ENCODE results near the gene MBOAT7.

DNA sequence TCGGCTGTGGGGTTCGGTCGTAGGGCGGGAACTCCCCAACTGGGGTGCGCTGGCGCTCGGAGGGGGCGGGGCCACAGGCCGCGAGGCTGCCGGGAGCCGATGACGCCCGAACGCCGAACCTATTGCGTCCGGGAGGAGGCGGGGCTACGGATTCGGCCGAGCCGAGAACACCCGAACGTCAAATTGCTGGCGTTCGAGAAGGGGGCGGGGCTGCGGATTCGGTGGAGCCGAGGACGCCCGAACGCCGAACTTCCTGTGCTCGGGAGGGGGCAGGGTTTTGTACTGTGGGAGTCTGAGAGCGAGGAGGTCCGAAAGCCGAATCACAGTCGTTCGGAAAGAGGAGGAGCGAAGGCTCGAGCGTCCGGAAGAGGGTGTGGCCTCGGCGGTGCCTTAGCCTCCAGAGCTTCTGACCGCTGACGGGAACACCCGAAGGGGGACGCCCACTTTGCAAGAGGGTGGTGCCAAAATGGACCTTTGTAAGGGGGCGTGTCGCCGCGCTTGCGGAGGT lies 1.2 kb upstream of the MBOAT7 start:
- TF ChIP-seq SP1 (IDR thresholded peaks at IDR 0.05; ENCODE audit: low read depth, low read length) (peak; percentile 4; the same call in 1 of the 2 replicates), JUN (IDR thresholded peaks at IDR 0.05; ENCODE audit: low read depth, low read length) (no peak), MAFK (IDR thresholded peaks at IDR 0.05; ENCODE audit: low read depth, low read length) (no peak), KDM1A (IDR thresholded peaks at IDR 0.05; ENCODE audit: borderline replicate concordance, low read length) (no peak)
- TF ChIP-seq, protein P1, sequence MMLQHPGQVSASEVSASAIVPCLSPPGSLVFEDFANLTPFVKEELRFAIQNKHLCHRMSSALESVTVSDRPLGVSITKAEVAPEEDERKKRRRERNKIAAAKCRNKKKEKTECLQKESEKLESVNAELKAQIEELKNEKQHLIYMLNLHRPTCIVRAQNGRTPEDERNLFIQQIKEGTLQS (IDR thresholded peaks at IDR 0.05; ENCODE audit: insufficient read depth, low read depth, low read length): no peak
- TF ChIP-seq, protein P2, sequence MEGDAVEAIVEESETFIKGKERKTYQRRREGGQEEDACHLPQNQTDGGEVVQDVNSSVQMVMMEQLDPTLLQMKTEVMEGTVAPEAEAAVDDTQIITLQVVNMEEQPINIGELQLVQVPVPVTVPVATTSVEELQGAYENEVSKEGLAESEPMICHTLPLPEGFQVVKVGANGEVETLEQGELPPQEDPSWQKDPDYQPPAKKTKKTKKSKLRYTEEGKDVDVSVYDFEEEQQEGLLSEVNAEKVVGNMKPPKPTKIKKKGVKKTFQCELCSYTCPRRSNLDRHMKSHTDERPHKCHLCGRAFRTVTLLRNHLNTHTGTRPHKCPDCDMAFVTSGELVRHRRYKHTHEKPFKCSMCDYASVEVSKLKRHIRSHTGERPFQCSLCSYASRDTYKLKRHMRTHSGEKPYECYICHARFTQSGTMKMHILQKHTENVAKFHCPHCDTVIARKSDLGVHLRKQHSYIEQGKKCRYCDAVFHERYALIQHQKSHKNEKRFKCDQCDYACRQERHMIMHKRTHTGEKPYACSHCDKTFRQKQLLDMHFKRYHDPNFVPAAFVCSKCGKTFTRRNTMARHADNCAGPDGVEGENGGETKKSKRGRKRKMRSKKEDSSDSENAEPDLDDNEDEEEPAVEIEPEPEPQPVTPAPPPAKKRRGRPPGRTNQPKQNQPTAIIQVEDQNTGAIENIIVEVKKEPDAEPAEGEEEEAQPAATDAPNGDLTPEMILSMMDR (IDR thresholded peaks at IDR 0.05; ENCODE audit: control extremely low read depth in 1 of 3, insufficient read depth in 1 of 3, low read depth in 1 of 3, low read length in 3 of 3): no peak
